ENCODE results near the gene USH1G.

- TF ChIP-seq POLR2A (IDR thresholded peaks at IDR 0.05; ENCODE audit: low read depth, low read length) (no peak), TAF1 (IDR thresholded peaks at IDR 0.05; ENCODE audit: low read depth, low read length) (no peak), SPI1 (IDR thresholded peaks at IDR 0.05; ENCODE audit: low read depth, low read length) (no peak), POLR2AphosphoS5 (IDR thresholded peaks at IDR 0.05; ENCODE audit: low read depth, low read length) (no peak)
Observed at GRCh38 chr17:74928786-74929185, 5.7 kb upstream of the USH1G start.
